HUES64 (cell line): Measurements from ENCODE around the gene FAM53B.

Experiments used
- H3K27ac ChIP-seq: 2 replicates; pipeline ENCODE4 v1.7.0; 2013; ENCODE audit warnings: low read depth, low read length, inconsistent platforms
- H3K27me3 ChIP-seq: 2 replicates; pipeline ENCODE4 v1.6.1; 2013; ENCODE audit warnings: mild to moderate bottlenecking, low read length; ENCODE audit not compliant: insufficient read depth
- H3K36me3 ChIP-seq: 2 replicates; pipeline ENCODE4 v1.6.1; 2013; ENCODE audit warnings: mild to moderate bottlenecking, low read length; ENCODE audit not compliant: insufficient read depth
- H3K4me1 ChIP-seq: 2 replicates; pipeline ENCODE4 v1.6.1; 2013; ENCODE audit warnings: mild to moderate bottlenecking, low read length, moderate library complexity; ENCODE audit not compliant: insufficient read depth
- H3K4me3 ChIP-seq: 2 replicates; pipeline ENCODE4 v1.5.1; 2013; ENCODE audit warnings: mild to moderate bottlenecking, low read length, moderate library complexity
- H3K9ac ChIP-seq: 2 replicates; pipeline ENCODE4 v1.6.1; 2013; ENCODE audit warnings: mild to moderate bottlenecking, low read depth, low read length
- H3K9me3 ChIP-seq: 2 replicates; pipeline ENCODE4 v1.6.1; 2013; ENCODE audit warnings: low read depth, low read length; ENCODE audit not compliant: insufficient read depth
- WGBS: fragments of 150-250, 120-280 bp; methylation state at CpG from one replicate; pipeline ENCODE4 v1.1.7; 2013; ENCODE audit warnings: missing lambda C conversion rate; 5-methylcytosine and 5-hydroxymethylcytosine counted together

The FAM53B gene

GRCh38 chr10:124681626-124682552 is 62.3 kb downstream of the FAM53B start:
- 0 out of 2 replicates have a peak, but pooled peaks cover 9% of the 10 kb centered on the region for H3K4me1 ChIP-seq
- no peak overlapping the region for H3K9ac ChIP-seq
- H3K36me3 ChIP-seq = peaks cover 18% of the 10 kb centered on the region
- 97% methylated on average over 36 of the region's 36 CpGs for WGBS
- H3K9me3 ChIP-seq = no peaks in the 10 kb centered on the region
- H3K4me3 ChIP-seq = no peak overlapping the region
- H3K27me3 ChIP-seq = no peaks in the 10 kb centered on the region
- no peak overlapping the region for H3K27ac ChIP-seq

- Histone ChIP-seq H3K9ac (no peak overlapping the region), H3K4me3 (no peak overlapping the region), H3K27ac (no peak overlapping the region), H3K36me3 (peaks cover 18% of the 10 kb centered on the region), H3K9me3 (no peaks in the 10 kb centered on the region), H3K27me3 (no peaks in the 10 kb centered on the region), H3K4me1 (0 out of 2 replicates have a peak, but pooled peaks cover 9% of the 10 kb centered on the region)
- 95% methylated on average over 5 of the region's 5 CpGs for WGBS
Measured at GRCh38 chr10:124681091-124681490, 63.1 kb downstream of the FAM53B start.

GRCh38 chr10:124680675-124681074 is 63.5 kb downstream of the FAM53B start:
- no peak overlapping the region for H3K27ac ChIP-seq
- H3K9ac ChIP-seq = no peak overlapping the region
- WGBS = 90% methylated on average over 7 of the region's 7 CpGs
- 0 out of 2 replicates have a peak, but pooled peaks cover 9% of the 10 kb centered on the region for H3K4me1 ChIP-seq
- H3K27me3 ChIP-seq = no peaks in the 10 kb centered on the region
- no peaks in the 10 kb centered on the region for H3K9me3 ChIP-seq
- H3K4me3 ChIP-seq = no peak overlapping the region
- peaks cover 18% of the 10 kb centered on the region for H3K36me3 ChIP-seq

GRCh38 chr10:124679401-124679800 is 64.8 kb downstream of the FAM53B start:
- Histone ChIP-seq H3K4me1 (0 out of 2 replicates have a peak, but pooled peaks cover 9% of the 10 kb centered on the region), H3K4me3 (no peak overlapping the region), H3K36me3 (peaks cover 18% of the 10 kb centered on the region), H3K27ac (no peak overlapping the region), H3K9me3 (no peaks in the 10 kb centered on the region), H3K27me3 (no peaks in the 10 kb centered on the region), H3K9ac (no peak overlapping the region)
- WGBS = 88% methylated on average over 8 of the region's 8 CpGs

- 95% methylated on average over 12 of the region's 12 CpGs for WGBS
- no peak overlapping the region for H3K9ac ChIP-seq
- H3K4me1 ChIP-seq = 0 out of 2 replicates have a peak, but pooled peaks cover 9% of the 10 kb centered on the region
- no peak overlapping the region for H3K27ac ChIP-seq
- H3K4me3 ChIP-seq = no peak overlapping the region
- H3K36me3 ChIP-seq = peaks cover 18% of the 10 kb centered on the region
- no peaks in the 10 kb centered on the region for H3K27me3 ChIP-seq
- no peaks in the 10 kb centered on the region for H3K9me3 ChIP-seq
Measured at GRCh38 chr10:124678557-124679240, 65.5 kb downstream of the FAM53B start.

GRCh38 chr10:124677749-124678556 is 66.2 kb downstream of the FAM53B start:
- Histone ChIP-seq H3K27ac (no peak overlapping the region), H3K9ac (no peak overlapping the region), H3K27me3 (no peaks in the 10 kb centered on the region), H3K36me3 (peaks cover 18% of the 10 kb centered on the region), H3K4me1 (peaks cover 9% of the 10 kb centered on the region; the same call in 1 of the 2 replicates), H3K4me3 (no peak overlapping the region), H3K9me3 (no peaks in the 10 kb centered on the region)
- 90% methylated on average over 10 of the region's 10 CpGs for WGBS

GRCh38 chr10:124677293-124677699 is 66.9 kb downstream of the FAM53B start:
- Histone ChIP-seq H3K9ac (no peak overlapping the region), H3K36me3 (peaks cover 18% of the 10 kb centered on the region), H3K27ac (no peak overlapping the region; the same call in 1 of the 2 replicates), H3K4me3 (no peak overlapping the region), H3K4me1 (peaks cover 14% of the 10 kb centered on the region; the same call in 1 of the 2 replicates), H3K9me3 (no peaks in the 10 kb centered on the region), H3K27me3 (no peaks in the 10 kb centered on the region)
- WGBS = 94% methylated on average over 10 of the region's 10 CpGs

GRCh38 chr10:124676416-124677062 is 67.6 kb downstream of the FAM53B start:
- Histone ChIP-seq H3K9me3 (no peaks in the 10 kb centered on the region), H3K4me3 (no peak overlapping the region), H3K27ac (no peak overlapping the region), H3K27me3 (no peaks in the 10 kb centered on the region), H3K4me1 (peaks cover 20% of the 10 kb centered on the region; the same call in 1 of the 2 replicates), H3K9ac (no peak overlapping the region), H3K36me3 (peaks cover 11% of the 10 kb centered on the region)
- WGBS = 86% methylated on average over 15 of the region's 15 CpGs

GRCh38 chr10:124675824-124676223 is 68.4 kb downstream of the FAM53B start:
- no peaks in the 10 kb centered on the region for H3K9me3 ChIP-seq
- no peak overlapping the region for H3K27ac ChIP-seq
- 95% methylated on average over 4 of the region's 4 CpGs for WGBS
- no peak overlapping the region for H3K4me3 ChIP-seq
- peaks cover 24% of the 10 kb centered on the region; the same call in 1 of the 2 replicates for H3K4me1 ChIP-seq
- H3K9ac ChIP-seq = no peak overlapping the region
- H3K36me3 ChIP-seq = peaks cover 5% of the 10 kb centered on the region; the same call in 1 of the 2 replicates
- H3K27me3 ChIP-seq = no peaks in the 10 kb centered on the region

- 97% methylated on average over 6 of the region's 6 CpGs for WGBS
- H3K9ac ChIP-seq = no peak overlapping the region
Measured at GRCh38 chr10:124675261-124675660, 68.9 kb downstream of the FAM53B start.

More at GRCh38 chr10:124675261-124675660, 68.9 kb downstream of the FAM53B start:
- peaks cover 24% of the 10 kb centered on the region; the same call in 1 of the 2 replicates for H3K4me1 ChIP-seq
- H3K27ac ChIP-seq = no peak overlapping the region
- no peaks in the 10 kb centered on the region for H3K9me3 ChIP-seq
- H3K27me3 ChIP-seq = no peaks in the 10 kb centered on the region
- H3K36me3 ChIP-seq = no peaks in the 10 kb centered on the region
- no peak overlapping the region for H3K4me3 ChIP-seq
